Renal cortical epithelial cell (primary cell): ENCODE results near the gene MGAT5B. TPM values are rescaled to one million over a fixed set of nuclear protein-coding genes. Genes with fewer than 3 reads are reported as not detected.
"Not testable (repeated sequence)": the region's sequence is repeated elsewhere in the genome, so short reads cannot be mapped to it uniquely, and the experiment has no call there.

ENCODE experiments used
- DNase-seq: peaks from one replicate; pipeline ENCODE4 v3.0.0-alpha.2; 2011; ENCODE audit warnings: low read depth
- total RNA-seq: library from RNA; depleted of rRNA; stranded (reverse); fragments of >200 nt; gene quantifications from 2 replicates; pipeline ENCODE4 v1.2.3, GENCODE V29; 2014

Gene MGAT5B, protein sequence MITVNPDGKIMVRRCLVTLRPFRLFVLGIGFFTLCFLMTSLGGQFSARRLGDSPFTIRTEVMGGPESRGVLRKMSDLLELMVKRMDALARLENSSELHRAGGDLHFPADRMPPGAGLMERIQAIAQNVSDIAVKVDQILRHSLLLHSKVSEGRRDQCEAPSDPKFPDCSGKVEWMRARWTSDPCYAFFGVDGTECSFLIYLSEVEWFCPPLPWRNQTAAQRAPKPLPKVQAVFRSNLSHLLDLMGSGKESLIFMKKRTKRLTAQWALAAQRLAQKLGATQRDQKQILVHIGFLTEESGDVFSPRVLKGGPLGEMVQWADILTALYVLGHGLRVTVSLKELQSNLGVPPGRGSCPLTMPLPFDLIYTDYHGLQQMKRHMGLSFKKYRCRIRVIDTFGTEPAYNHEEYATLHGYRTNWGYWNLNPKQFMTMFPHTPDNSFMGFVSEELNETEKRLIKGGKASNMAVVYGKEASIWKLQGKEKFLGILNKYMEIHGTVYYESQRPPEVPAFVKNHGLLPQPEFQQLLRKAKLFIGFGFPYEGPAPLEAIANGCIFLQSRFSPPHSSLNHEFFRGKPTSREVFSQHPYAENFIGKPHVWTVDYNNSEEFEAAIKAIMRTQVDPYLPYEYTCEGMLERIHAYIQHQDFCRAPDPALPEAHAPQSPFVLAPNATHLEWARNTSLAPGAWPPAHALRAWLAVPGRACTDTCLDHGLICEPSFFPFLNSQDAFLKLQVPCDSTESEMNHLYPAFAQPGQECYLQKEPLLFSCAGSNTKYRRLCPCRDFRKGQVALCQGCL
- total RNA-seq, result 0.35 and 0.40 TPM in 2 replicates

DNA sequence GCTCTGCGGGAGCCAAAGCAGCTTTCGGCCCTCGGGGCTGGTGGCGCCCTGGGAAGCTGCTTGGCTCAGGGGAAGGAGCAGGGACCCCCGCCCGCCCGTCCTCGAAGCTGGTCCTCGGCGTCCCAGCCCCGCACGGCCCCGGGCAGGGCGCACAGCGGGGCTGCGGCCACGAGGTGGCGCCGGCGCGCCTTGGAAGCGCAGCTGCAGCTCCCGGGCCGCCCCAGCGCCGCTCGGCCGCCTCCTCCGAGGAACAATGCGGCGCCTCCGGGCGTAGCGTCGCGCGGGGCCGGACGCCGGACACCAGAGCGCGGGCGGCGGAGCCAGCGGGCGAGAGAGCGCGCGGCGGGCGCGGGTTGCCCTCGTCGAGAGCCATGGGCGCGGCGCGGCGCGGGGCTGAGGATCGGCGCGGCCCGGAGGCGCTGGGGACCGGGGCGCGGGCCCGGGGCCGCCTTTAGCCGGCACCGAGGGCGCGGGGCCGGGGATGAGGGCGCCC lies at the start of gene MGAT5B:
Gene MGAT5B, plus strand, starts transcription at position 229 of the 493 bp plus-strand sequence. CDS start 626 bp downstream, outside the sequence.
- DNase-seq, result peak; percentile 19

DNA sequence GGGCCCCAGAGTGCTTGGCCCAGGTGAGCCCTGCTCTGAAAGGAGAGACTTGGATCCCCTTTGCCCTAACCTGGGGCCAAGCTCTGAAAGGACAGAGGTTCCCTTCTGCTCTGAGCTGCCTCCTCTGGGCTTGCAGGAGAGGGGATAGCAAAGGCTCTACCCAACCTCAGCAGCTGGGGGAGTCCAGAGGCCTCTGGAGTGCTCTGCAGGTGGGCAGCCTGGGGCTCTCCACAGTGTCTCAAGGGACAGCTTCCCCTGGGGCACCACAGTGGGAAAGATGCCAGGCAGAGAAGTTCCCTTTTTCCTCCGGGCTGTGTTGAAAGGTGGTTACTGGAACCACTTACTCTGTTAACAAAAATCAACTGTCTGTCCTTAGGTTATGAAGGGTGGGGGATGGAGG lies 48.2 kb upstream of the MGAT5B start:
- no peak for DNase-seq

DNA sequence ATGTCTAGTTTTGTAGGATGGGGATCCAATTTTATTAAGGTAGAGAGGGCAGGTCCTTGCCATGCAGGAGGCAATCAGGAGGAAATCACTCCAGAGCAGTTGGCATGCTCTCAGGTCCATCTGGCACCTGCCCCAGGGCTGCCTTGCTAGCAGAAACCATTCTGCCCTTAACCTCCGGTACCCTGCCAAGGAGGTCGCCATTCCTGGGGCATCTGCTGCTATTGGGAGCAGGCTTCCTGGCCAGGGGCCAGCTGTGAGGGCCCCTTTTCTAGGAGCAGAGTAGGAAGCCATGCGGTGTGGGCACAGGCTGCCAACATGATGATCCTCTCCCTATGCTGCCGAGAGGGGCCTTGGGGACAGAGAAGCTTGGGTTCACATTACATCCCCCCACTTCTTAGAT lies 47.6 kb upstream of the MGAT5B start:
- no peak for DNase-seq

DNA sequence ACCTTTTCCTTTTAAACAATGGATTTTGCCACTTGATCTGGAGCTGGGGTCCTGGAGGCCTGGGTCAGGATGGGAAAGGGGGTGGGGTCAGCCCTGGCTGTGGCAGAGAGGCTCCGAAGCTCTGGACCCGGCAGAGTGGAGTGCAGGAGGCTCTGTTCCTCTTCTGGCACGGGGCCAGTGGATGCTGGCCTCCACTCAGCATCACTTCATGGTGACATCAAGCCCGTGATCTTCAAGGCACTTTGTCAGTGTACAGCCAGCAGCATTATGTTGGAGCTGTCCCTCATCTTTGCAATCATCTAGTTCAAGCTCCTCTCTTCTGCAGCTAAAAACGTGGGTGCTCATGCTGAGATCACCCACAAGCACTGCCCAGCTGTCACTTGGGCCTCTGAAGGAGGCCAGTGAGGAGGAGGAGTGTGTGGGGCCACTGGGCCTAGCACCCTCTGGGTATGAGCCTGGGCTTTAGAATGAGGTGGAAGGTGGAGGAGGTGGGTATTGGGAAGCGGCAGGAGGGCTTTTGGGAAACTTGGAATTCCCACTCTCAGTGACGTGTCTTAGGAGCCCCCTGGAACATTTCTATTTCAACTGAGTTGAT lies 45.9 kb upstream of the MGAT5B start:
- no peak for DNase-seq

DNA sequence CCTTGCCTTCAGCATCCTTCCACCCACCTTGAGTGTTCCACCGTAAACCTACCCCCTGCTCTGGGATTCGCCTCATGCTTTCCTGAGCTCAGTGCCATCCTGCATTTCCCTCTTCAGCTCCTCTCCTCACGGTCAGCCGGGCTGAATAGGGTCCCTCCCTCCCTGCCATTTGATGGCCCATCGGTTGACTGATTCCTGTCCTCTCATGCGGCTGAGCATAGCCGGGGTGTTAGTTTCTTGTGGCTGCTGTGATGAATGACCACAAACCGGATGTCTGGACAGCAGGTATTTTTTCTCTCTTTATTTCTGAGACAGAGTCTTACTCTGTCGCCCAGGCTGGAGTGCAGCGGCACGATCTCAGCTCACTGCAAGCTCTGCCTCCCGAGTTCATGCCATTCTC lies 44.1 kb upstream of the MGAT5B start:
- DNase-seq, result peak; percentile 51

DNA sequence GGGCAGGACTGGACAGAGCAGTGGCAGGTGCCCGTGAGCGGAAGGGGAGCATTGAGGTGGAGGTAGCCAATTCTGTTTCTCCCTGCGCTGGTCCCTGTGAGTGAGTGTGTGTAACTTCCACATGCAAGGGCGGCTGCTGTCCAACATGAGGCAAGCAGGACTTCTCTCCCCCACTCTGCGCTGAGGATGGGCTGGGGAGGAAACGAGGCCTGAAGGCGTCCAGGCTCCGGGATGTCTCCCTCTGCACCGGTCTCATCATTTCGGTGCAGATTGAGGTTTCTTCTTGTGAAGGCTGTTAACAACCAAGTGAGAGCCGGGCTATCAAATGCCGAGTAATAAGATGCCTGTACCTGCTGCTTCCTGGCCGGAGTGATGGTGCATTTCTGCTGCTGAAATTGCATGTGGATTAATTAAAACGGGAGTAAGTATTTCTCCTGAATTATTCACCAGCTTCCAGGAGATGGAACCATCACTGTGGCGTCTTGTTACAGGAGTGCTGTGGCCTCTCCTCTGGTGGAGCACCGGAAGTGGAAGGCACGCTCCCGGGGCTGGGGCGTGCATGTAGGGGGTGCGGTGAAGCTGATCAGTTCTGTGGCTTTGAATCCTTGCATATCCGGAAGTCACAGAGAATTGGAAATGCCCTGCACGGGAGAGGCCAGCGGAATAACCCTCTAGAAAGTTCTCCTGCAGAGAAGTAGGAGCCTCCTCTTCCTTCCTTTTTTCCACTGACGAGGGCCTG lies 41.7 kb upstream of the MGAT5B start:
- DNase-seq, result peak; percentile 7

DNA sequence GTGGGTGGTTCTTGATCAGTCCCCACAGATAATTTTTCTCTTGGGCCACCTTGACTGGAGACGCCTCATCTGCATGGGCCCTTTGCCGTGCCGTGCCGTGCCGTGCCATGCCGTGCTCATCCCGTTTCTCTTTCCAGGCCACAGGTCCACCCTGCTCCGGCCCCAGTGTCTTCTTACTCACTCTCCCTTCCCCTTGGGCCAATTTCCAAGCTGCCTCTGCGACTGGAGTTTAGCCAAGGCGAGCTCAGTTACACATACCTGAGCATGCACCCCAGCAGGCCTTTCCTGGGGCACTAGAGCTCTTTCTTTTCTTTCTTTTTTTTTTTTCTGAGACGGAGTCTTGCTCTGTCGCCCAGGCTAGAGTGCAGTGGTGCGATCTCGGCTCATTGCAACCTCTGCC lies 40.5 kb upstream of the MGAT5B start:
- DNase-seq, result no peak

DNA sequence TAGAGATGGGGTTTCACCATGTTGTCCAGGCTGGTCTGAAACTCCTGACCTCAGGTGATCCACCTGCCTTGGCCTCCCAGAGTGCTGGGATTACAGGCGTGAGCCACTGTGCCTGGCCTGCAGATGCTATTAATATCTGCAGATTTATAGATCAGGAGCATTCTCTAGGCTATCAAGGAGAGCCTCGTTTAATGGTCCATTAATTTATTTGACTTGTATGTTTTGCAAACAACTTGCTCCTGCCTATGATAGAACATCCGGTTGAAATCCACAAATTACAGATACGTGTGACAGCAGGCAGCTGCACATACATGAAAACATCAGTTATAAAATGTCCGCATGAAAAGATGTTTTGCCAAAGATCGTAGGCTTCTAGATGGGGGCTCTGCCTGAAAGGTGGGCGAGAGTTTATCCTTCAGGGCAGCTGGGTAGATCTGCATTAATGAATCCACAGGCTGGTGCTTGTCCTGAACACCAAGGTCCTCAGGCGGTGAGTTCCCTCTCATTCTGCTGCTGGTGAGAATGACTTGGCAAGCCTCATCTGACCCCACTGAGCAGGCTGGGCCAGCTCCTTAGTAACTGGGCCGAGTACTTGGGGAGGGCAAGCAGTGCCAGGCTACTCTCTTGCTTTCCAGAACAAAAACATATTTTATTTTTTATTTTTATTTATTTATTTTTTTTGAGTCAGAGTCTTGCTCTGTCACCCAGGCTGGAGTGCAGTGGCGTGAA lies 37.1 kb upstream of the MGAT5B start:
- no peak for DNase-seq

DNA sequence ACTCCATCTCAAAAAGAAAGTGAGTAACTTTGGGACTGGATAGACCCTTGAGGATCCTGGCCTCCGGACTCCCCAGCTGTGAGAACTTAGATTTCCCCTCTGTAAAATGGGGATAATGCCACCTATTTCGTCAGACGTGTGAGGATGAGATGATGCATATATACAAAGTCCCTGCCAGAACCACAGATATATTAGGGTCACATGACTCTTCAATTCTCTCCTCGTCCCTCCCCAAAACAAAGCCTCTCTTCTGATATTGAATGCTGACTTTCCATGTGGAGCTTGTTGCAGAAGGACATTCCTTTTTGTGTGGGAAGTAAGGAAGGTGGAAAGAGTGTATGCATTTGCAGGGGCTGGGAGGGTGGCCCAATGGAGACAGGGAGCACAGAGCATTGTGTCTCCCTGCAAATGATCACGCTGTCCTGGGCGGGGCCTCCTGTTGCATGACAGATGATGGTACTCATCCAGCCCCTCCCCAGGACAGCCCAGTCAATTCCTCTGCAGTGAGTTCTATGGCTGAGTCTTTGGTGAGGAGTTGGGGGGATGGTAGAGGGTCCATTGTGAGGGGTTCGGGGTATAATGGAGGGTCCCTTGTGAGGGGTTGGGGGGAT lies 35.1 kb upstream of the MGAT5B start:
- no peak for DNase-seq

DNA sequence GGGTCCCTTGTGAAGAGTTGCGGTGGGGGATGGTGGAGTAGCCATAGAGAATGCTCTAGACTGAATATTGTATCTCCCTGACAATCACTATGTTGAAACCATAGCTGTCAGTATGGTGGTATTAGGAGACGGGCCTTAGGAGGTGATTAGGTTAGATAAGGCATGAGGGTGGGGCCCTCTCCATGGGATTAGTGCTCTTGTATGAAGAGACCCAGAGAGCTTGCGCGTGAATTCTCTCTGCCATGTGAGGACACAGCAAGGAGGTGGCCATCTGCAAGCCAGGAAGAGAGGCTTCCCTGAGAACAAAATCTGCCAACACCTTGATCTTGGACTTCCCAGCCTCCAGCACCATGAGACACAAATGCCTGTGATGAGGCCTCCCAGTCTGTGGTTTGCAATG lies 34.5 kb upstream of the MGAT5B start:
- DNase-seq, result no peak

DNA sequence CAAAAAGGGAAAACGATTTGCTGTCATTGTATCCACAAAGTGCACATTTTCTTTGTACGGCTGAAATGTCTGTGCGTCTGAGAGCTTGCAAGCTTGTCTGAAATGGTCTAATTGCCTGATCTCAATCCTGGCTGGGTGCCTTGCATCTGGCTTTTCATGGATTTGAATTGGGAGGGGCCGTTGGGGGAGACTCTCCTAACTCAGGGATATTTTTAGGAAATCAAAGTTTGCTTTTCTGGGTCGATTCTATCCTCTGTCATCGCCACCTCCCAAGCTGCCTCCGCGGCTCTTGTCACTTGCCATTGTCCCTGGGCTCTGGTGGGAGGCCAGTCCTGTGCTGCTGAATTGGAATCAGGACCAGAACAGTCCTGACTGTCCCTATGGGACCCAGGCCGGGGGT lies 33.3 kb upstream of the MGAT5B start:
- no peak for DNase-seq

DNA sequence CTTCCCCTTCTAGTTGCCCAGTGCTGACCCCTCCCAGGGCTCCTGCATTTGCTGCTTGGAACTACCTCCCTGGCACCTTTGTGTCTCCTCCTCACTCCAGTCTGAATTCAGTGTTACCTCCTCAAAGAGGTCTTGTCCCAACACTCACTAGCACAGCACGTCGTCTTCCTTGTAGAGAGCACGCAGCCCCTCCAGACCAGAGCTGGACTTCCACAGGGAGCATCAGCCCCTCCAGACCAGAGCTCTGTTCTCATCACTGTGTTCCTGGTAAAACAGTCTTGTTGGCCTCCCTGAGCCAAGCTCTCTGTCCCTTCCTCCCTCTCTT lies 27.8 kb upstream of the MGAT5B start:
- DNase-seq, result no peak

DNA sequence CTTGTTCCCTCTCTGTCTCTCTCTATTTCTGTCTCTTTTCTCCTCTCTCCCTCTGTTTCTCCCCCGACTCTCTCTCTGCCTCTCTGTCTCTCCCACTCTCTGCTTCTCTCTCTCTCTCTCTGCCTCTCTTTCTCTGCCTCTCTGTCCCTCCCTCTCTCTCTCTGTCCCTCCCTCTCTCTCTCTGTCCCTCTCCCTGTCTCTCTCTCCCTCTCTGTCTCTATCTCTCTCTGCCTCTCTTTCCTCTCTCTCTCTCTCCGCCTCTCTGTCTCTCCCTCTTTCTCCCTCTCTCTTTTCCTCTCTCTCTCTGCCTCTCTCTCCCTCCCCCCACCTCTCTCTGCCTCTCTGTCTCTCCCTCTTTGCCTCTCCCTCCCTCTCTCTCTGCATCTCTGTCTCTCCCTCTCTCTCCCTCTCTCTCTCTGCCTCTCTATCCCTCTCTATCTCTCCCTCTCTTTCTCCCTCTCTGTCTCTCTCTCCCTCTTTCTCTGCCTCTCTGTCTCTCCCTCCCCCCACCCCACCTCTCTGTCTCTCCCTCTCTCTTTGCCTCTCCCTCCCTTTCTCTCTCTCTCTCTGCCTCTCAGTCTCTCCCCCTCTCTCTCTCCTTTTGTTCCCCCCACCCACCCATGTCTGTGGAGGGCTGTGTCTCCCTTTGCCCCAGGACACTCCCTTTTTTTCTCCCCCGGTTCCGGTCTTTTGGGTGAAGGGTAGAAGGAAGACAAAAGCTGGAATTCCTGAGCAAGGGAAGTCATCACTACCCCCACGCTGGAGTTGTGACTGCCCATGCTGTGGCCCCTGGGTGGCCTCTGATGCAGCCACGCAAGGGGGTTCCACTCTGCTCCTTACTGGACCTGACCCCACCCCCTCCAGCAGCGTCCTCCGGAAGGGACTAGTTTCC lies 27.1 kb upstream of the MGAT5B start:
- no peak for DNase-seq

DNA sequence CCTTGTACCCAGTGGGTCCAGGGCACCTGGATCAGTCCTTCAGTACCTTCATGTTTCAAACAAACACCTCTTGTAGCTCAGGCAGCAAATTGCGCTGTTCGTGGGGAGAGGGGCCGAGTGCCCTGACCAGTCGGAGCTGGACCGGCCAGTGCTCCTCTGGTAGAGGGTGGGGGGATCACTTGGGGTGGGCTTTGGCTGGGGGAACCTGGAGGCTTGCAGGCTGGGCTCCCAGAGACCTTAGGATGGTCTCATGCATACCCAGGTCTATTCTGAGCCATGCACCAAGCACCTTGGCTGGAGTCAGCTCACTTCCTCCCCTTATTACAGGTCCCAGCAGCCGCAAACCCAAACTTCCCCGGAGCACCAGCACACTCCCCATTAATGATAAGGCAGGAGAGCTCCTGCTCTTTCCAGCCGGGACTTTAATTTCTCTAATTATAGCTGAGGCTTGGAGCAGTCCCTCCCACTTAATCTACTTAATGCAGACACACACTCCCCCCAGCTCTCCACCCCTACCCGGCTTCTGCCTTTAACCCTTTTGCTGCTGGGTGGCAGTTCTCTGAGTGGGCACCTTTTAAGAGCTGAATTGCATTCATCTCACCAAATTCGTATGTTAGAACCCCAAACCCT lies 26.3 kb upstream of the MGAT5B start:
- DNase-seq, result no peak

DNA sequence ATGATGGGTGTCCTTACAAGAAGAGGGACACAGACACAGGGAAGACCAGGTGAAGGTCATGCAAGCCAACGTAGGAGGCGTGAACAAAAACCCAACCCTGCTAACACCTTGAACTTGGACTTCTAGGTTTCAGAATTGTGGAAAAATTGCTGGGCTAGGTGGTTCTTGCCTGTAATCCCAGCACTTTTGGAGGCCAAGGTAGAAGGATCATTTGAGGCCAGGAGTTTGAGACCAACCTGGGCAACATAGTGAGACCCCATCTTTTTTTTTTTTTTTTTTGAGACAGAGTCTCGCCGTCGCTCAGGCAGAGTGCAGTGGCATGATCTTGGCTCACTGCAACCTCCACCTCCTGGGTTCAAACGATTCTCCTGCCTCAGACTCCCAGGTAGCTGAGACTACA lies 25.1 kb upstream of the MGAT5B start:
- DNase-seq, result not testable (repeated sequence)

DNA sequence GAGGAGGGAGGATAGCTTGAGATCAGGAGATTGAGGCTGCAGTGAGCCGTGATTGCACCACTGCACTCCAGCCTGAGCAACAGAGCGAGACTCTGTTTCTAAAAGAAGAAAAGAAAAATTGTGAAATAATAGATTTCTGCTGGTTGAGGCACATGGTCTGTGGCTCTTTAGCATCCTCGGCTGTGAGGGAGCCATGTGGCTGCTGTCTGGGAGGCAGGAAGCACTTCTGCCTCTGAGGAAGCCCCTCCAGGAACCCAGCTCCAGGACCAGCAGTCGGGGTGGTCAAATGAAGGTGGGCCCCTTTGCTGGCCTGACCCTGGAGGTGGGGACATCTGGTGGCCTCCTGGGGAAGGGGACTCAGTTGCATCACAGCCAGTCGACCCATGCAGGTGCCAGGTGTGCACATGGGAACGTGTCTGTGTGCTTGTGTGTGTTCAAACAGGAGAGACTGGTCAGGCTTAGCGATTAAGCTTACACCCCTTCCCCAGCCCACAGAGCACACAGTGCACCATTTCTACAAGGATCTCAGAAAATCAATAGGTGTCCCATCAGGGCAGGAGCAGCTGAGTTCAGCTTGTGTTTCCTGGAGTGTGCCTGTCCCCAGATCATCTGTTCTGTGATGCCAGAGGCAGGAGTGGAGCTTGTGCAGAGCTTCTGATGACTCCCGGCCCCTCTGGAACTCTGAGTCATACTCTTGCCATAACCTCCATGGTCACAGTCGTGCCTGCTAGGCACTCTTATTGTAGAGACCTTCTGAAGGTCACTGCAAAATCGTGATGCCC lies 24.3 kb upstream of the MGAT5B start:
- DNase-seq, result peak; percentile 18

DNA sequence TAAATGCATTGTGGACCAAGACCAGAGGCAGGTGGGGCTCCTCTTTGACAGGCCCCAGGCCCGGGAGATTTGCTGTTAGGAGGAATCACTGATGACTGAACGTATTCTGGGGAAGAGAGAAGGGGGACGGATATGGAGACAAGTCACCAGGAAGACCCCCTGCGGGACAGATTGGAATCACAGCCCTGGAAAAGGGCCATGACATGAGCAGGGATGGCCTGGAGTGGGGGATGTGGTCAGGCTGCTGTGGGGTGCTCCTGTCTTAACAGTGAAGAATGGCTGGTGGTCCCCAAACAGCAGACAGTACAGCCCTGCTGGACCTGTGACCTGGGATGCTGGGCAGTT lies 23.7 kb upstream of the MGAT5B start:
- no peak for DNase-seq

DNA sequence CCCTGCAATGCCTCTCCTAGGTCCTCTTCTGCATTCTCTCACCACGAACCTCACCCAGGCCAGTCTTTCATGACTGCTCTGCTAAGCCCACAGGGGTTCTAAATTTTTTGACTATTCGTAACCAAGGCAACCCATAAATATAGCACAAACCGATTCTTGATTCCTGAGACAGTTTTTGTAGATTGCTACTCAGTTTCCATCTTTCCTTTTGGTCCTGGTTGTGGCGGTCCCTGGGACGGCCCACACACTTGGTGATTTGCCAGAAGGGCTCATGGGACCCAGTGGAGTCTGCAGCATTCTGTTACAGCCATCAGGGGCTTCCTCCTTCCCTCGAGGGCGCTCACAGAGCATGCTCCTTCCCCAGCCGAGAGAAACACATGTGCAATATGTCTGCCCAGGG lies 23.4 kb upstream of the MGAT5B start:
- no peak for DNase-seq

DNA sequence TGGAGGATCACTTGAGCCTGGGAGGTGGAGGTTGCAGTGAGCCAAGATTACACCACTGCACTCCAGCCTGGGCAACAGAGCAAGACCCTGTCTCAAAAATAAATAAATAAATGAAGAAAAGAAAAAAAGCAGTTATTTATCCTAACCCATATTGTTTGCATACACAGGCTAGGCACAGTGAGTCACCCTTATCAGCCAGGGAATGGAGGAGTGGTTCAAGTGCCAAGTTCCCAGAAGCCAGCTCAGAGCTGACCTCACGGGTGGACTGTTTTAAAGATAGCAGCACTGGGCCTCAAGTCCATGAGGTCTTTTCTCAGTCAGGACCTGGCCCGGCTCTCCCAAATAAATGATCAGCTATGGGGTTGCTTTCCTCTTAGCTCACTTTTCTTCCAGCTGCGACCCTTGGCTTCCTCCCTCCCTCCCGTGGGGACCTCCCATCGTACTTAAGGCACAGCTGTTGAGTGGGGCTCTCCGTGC lies 22.6 kb upstream of the MGAT5B start:
- DNase-seq, result no peak
